Measurements from ENCODE around the gene DNTT.

DNA sequence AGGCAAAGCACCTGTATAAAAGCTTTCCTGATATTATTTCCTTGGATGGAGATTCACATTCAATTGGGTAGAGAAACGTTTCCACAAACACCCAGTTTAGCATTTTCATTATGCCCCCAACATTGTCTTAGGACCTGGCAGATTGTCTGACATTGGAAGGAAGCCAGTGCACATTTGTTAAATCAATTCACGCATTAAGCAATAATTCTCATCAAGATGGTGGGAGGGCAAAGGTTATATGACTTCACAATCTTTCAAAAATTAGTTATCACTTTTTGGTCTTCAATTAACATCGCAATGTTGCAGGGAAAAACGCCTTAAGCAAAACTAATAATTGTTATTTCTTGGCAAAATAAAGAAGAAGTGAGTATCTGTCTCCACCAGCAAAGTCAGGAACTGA, 38.2 kb downstream of the DNTT start:
- TF ChIP-seq, protein P1, sequence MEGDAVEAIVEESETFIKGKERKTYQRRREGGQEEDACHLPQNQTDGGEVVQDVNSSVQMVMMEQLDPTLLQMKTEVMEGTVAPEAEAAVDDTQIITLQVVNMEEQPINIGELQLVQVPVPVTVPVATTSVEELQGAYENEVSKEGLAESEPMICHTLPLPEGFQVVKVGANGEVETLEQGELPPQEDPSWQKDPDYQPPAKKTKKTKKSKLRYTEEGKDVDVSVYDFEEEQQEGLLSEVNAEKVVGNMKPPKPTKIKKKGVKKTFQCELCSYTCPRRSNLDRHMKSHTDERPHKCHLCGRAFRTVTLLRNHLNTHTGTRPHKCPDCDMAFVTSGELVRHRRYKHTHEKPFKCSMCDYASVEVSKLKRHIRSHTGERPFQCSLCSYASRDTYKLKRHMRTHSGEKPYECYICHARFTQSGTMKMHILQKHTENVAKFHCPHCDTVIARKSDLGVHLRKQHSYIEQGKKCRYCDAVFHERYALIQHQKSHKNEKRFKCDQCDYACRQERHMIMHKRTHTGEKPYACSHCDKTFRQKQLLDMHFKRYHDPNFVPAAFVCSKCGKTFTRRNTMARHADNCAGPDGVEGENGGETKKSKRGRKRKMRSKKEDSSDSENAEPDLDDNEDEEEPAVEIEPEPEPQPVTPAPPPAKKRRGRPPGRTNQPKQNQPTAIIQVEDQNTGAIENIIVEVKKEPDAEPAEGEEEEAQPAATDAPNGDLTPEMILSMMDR (IDR thresholded peaks at IDR 0.05): no peak
- TF ChIP-seq POLR2A (IDR thresholded peaks at IDR 0.05): no peak

All from Peyer's patch (tissue), 4 donors.